Measurements from ENCODE around the gene RFX3.

GRCh38 chr9:3191715-3192114, 334.1 kb downstream of the RFX3 start:
- no peak for TF ChIP-seq CTCF (conservative IDR thresholded peaks at IDR 0.05; ENCODE audit: low read depth, low read length)
- no peak for TF ChIP-seq EZH2 (IDR thresholded peaks at IDR 0.05; ENCODE audit: borderline replicate concordance, low read depth, low read length, poor library complexity, severe bottlenecking)
